Fibroblast of villous mesenchyme (primary cell): ENCODE results near the gene ALDH3A1. TPM values are rescaled to one million over a fixed set of nuclear protein-coding genes. Genes with fewer than 3 reads are reported as not detected.

Experiments used
- DNase-seq: peaks from one replicate; pipeline ENCODE4 v3.0.0-alpha.2; 2010; ENCODE audit warnings: low read depth
- H3K4me3 ChIP-seq: 2 replicates; pipeline ENCODE4 v1.5.1; 2011; ENCODE audit warnings: low read depth, mild to moderate bottlenecking, low read length
- CTCF ChIP-seq: IDR thresholded peaks from 2 replicates; pipeline ENCODE4 v1.5.1; 2012; ENCODE audit warnings: low read depth, mild to moderate bottlenecking, low read length; ENCODE audit not compliant: insufficient read depth
- total RNA-seq: library from RNA; depleted of rRNA; stranded (reverse); fragments of >200 nt; gene quantifications from 2 replicates; pipeline ENCODE4 v1.2.3, GENCODE V29; 2012

The ALDH3A1 gene
- total RNA-seq, 1 donor, result not detected

DNA sequence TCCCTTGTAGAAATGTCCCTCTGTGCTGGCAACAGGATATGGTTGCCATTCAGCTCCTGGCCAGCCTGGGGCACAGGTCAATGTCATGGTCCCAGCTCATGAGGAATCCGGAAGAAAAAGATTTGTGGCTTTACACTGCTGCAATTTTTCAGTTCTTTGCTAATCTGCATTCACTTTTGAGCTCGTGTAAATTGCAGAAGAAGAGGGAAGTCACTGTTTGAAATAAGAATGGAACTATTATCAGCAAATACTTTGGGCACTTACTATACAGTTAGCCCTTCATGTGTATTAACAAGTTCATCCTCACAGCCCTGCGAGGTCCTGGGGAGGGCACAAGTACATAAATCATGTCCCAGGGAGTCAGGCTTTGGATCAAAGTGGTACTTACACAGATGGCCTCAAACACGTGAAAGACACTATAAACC lies 45.9 kb downstream of the ALDH3A1 start:
- DNase-seq, result no peak
- TF ChIP-seq CTCF, result no peak
- no peak overlapping the region for H3K4me3 ChIP-seq

Other genes starting within 250 kb of the ALDH3A1 start
- under 0.01 and 0.86 TPM in 2 replicates for gene SLC47A1, start 214.4 kb downstream of the ALDH3A1 start, total RNA-seq
- 34.5 and 36.7 TPM in 2 replicates for gene ALDH3A2, start 99.5 kb downstream of the ALDH3A1 start, total RNA-seq
- not detected in 2 replicates for gene SLC47A2, start 31.7 kb downstream of the ALDH3A1 start, total RNA-seq
- gene ULK2, start 119.6 kb upstream of the ALDH3A1 start, total RNA-seq, result 16.8 and 21.9 TPM in 2 replicates
- gene AKAP10, start 229.5 kb upstream of the ALDH3A1 start, total RNA-seq, result 20.0 and 32.8 TPM in 2 replicates